ENCODE measurements around the gene PCDHA7.
"Not testable (repeated sequence)": the region's sequence is repeated elsewhere in the genome, so short reads cannot be mapped to it uniquely, and the experiment has no call there.

The PCDHA7 gene

GRCh38 chr5:140833993-140834392 lies at the start of gene PCDHA7:
Gene PCDHA7, plus strand, starts transcription at chr5:140834269. Its CDS starts 115 bp downstream, at chr5:140834384.
- in situ Hi-C loops (cut with HindIII; ENCODE audit: low pct_unique_long_range_greater_than_20kb, low sequenced_read_pairs): no loop called here
- DNase-seq (ENCODE audit: low read depth in 1 of 2, low spot score in 1 of 2): no peak
- TF ChIP-seq JUND (IDR thresholded peaks at IDR 0.05; ENCODE audit: low read depth): no peak

GRCh38 chr5:140785905-140786686 lies 48.0 kb upstream of the PCDHA7 start, which contains the start of gene PCDHA1:
Gene PCDHA1, plus strand, starts transcription at chr5:140786140.
- in situ Hi-C loops (cut with HindIII; ENCODE audit: low pct_unique_long_range_greater_than_20kb, low sequenced_read_pairs): no loop called here
- DNase-seq (ENCODE audit: low read depth in 1 of 2, low spot score in 1 of 2): peak; percentile 79 to 86
- no peak for TF ChIP-seq JUND (IDR thresholded peaks at IDR 0.05; ENCODE audit: low read depth)

- in situ Hi-C loops (cut with HindIII; ENCODE audit: low pct_unique_long_range_greater_than_20kb, low sequenced_read_pairs); DNase-seq (ENCODE audit: low read depth in 1 of 2, low spot score in 1 of 2): not testable (repeated sequence)
Observed at GRCh38 chr5:140787422-140787821, 46.6 kb upstream of the PCDHA7 start.

- DNase-seq (ENCODE audit: low read depth in 1 of 2, low spot score in 1 of 2); in situ Hi-C loops (cut with HindIII; ENCODE audit: low pct_unique_long_range_greater_than_20kb, low sequenced_read_pairs): not testable (repeated sequence)
Observed at GRCh38 chr5:140787849-140788504, 46.1 kb upstream of the PCDHA7 start.

GRCh38 chr5:140791089-140791488 lies 43.0 kb upstream of the PCDHA7 start:
- no peak for TF ChIP-seq JUND (IDR thresholded peaks at IDR 0.05; ENCODE audit: low read depth)
- DNase-seq (ENCODE audit: low read depth in 1 of 2, low spot score in 1 of 2): no peak
- in situ Hi-C loops (cut with HindIII; ENCODE audit: low pct_unique_long_range_greater_than_20kb, low sequenced_read_pairs): no loop called here

- peak in 1 of 2 experiments; percentile 66 for DNase-seq (ENCODE audit: low read depth in 1 of 2, low spot score in 1 of 2)
- no peak for TF ChIP-seq JUND (IDR thresholded peaks at IDR 0.05; ENCODE audit: low read depth)
- in situ Hi-C loops (cut with HindIII; ENCODE audit: low pct_unique_long_range_greater_than_20kb, low sequenced_read_pairs): no loop called here
Observed at GRCh38 chr5:140794595-140795258, 39.3 kb upstream of the PCDHA7 start, which contains the start of gene PCDHA2. Gene PCDHA2, plus strand, starts transcription at chr5:140794852.

- TF ChIP-seq JUND (IDR thresholded peaks at IDR 0.05; ENCODE audit: low read depth): no peak
- DNase-seq (ENCODE audit: low read depth in 1 of 2, low spot score in 1 of 2): peak; percentile 69 to 74
- in situ Hi-C loops (cut with HindIII; ENCODE audit: low pct_unique_long_range_greater_than_20kb, low sequenced_read_pairs): no loop called here
Observed at GRCh38 chr5:140795259-140795641, 38.8 kb upstream of the PCDHA7 start.

- in situ Hi-C loops (cut with HindIII; ENCODE audit: low pct_unique_long_range_greater_than_20kb, low sequenced_read_pairs); DNase-seq (ENCODE audit: low read depth in 1 of 2, low spot score in 1 of 2): not testable (repeated sequence)
Observed at GRCh38 chr5:140796072-140796717, 37.9 kb upstream of the PCDHA7 start.

GRCh38 chr5:140796718-140797095 lies 37.4 kb upstream of the PCDHA7 start:
- in situ Hi-C loops (cut with HindIII; ENCODE audit: low pct_unique_long_range_greater_than_20kb, low sequenced_read_pairs): no loop called here
- TF ChIP-seq JUND (IDR thresholded peaks at IDR 0.05; ENCODE audit: low read depth): no peak
- DNase-seq (ENCODE audit: low read depth in 1 of 2, low spot score in 1 of 2): no peak

GRCh38 chr5:140800816-140801493 lies 33.1 kb upstream of the PCDHA7 start, which contains the start of gene PCDHA3:
Gene PCDHA3, plus strand, starts transcription at chr5:140801057.
- in situ Hi-C loops (cut with HindIII; ENCODE audit: low pct_unique_long_range_greater_than_20kb, low sequenced_read_pairs): no loop called here
- no peak for TF ChIP-seq JUND (IDR thresholded peaks at IDR 0.05; ENCODE audit: low read depth)
- peak; percentile 73 to 88 for DNase-seq (ENCODE audit: low read depth in 1 of 2, low spot score in 1 of 2)

- in situ Hi-C loops (cut with HindIII; ENCODE audit: low pct_unique_long_range_greater_than_20kb, low sequenced_read_pairs): no loop called here
- no peak for TF ChIP-seq JUND (IDR thresholded peaks at IDR 0.05; ENCODE audit: low read depth)
- peak; percentile 79 to 86 for DNase-seq (ENCODE audit: low read depth in 1 of 2, low spot score in 1 of 2)
Observed at GRCh38 chr5:140801494-140801841, 32.6 kb upstream of the PCDHA7 start.

GRCh38 chr5:140802381-140802780 lies 31.7 kb upstream of the PCDHA7 start:
- DNase-seq (ENCODE audit: low read depth in 1 of 2, low spot score in 1 of 2); in situ Hi-C loops (cut with HindIII; ENCODE audit: low pct_unique_long_range_greater_than_20kb, low sequenced_read_pairs): not testable (repeated sequence)

Measured in T47D (cell line).